HepG2 (cell line): ENCODE data around the gene TCTA. TPM values are rescaled to one million over a fixed set of nuclear protein-coding genes. Genes with fewer than 3 reads are reported as not detected.

Experiments used
- ARID4A ChIP-seq: sonication (generic); formaldehyde crosslinking; IDR thresholded peaks from 2 replicates; pipeline ENCODE4 v1.5.0; 2020; ENCODE audit warnings: mild to moderate bottlenecking, missing genetic modification reagents, borderline replicate concordance
- ATF4 ChIP-seq, 2 experiments: fragments of 450-650 bp in 1 of 2; sonication (generic) in 1 of 2; formaldehyde crosslinking; IDR thresholded peaks; 2 replicates each; pipeline versions ENCODE4 v1.5.0 to v1.8.0; 2020 to 2022; ENCODE audit warnings: mild to moderate bottlenecking in 1 of 2, missing genetic modification reagents in 1 of 2
- FOXJ3 ChIP-seq: sonication (generic); formaldehyde crosslinking; IDR thresholded peaks from 2 replicates; pipeline ENCODE4 v1.4.0; 2020; ENCODE audit warnings: missing genetic modification reagents, mild to moderate bottlenecking, borderline replicate concordance
- HMG20A ChIP-seq: IDR thresholded peaks from 2 replicates; pipeline ENCODE4 v1.6.1; 2016; ENCODE audit warnings: borderline replicate concordance
- KLF11 ChIP-seq: IDR thresholded peaks from 2 replicates; pipeline ENCODE4 v1.6.1; 2016; ENCODE audit warnings: missing compliant biosample characterization
- MBNL3 ChIP-seq: fragments of 250-450 bp; sonication (Bioruptor Pico); conservative IDR thresholded peaks from 2 replicates; pipeline ENCODE4 v1.8.0; 2022; ENCODE audit warnings: mild to moderate bottlenecking, inconsistent platforms
- ZBTB44 ChIP-seq: sonication (generic); formaldehyde crosslinking; IDR thresholded peaks from 2 replicates; pipeline ENCODE4 v1.4.0; 2020; ENCODE audit warnings: missing genetic modification reagents
- ZHX2 ChIP-seq, 2 experiments: sonication (generic) in 1 of 2; formaldehyde crosslinking in 1 of 2; IDR thresholded peaks; 2 replicates each; pipeline versions ENCODE4 v1.6.1 to v1.9.0; 2014 to 2022; ENCODE audit warnings: antibody characterized with exemption in 1 of 2, borderline replicate concordance in 1 of 2, inconsistent platforms in 1 of 2, low read depth in 1 of 2, missing genetic modification reagents in 1 of 2
- ZIK1 ChIP-seq: sonication (generic); formaldehyde crosslinking; IDR thresholded peaks from 2 replicates; pipeline ENCODE4 v1.5.0; 2020; ENCODE audit warnings: mild to moderate bottlenecking, low read depth, missing genetic modification reagents, borderline replicate concordance
- ZNF333 ChIP-seq: sonication (generic); formaldehyde crosslinking; IDR thresholded peaks from 2 replicates; pipeline ENCODE4 v1.4.0; 2020; ENCODE audit warnings: mild to moderate bottlenecking, missing genetic modification reagents, borderline replicate concordance
- ZNF841 ChIP-seq: sonication (generic); formaldehyde crosslinking; IDR thresholded peaks from 2 replicates; pipeline ENCODE4 v1.8.1; 2023; ENCODE audit warnings: missing genetic modification reagents, borderline replicate concordance
- polyA plus RNA-seq, 8 experiments: library from polyadenylated mRNA; depleted of rRNA in 3 of 8; stranded (reverse) in 7 of 8; unstranded in 1 of 8; fragments of >200 nt; fragmentation: Illumina TruSeq in 4 of 8; extraction: Trizol in 4 of 8; gene quantifications; 2 replicates each; pipeline versions ENCODE4 v1.2.1 to v1.2.3, GENCODE V29; 2011 to 2016; ENCODE audit warnings: low read depth in 4 of 8, missing spikeins in 1 of 8, mixed read lengths in 1 of 8; ENCODE audit not compliant: insufficient read depth in 1 of 8
- total RNA-seq, 5 experiments: library from RNA; depleted of rRNA; stranded (reverse); fragments of >200 nt; fragmentation: Illumina TruSeq; extraction: Trizol; gene quantifications; 2 replicates each; pipeline ENCODE4 v1.2.3, GENCODE V29; 2016; ENCODE audit warnings: low read depth in 1 of 5

The TCTA gene
- total and polyA plus RNA-seq, 2 of the 13 experiments (the other 11 are each of a cell fraction or from before 2014, with no cell fraction given): 8.3 to 13.2 TPM

DNA sequence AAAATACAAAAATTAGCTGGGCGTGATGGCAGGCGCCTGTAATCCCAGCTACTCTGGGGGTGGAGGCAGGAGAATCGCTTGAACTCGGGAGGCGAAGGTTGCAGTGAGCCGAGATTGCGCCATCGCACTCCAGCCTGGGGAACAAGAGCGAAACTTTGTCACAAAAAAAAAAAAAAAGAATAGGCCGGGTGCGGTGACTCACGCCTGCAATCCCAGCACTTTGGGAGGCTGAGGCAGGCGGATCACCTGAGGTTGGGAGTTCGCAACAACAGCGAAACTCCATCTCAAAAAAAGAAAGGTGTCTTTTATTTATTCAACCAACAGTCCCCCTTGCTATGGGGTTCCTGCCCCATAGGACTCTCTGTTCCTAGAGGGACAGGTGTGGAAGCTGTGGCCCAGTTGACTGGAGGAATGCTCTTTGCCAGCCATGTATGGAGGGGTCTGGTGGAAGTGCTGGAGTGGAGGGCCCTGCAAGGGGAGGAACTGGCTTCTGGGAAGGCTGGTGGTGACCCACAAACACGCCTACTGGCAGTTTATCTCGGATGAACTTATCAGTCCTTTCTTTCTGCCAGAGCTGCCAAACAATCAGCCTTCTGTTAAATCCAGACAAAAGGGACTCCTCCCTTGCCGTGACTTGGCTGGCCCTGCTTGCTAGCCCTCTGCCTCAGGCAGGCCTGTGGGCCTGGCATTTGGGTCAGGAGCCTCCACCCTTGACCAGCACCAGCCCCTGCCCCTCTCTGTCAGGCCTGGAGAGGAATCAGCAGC lies 53.2 kb downstream of the TCTA start (continued):
- TF ChIP-seq ZNF333 (CRISPR knock-in tag) (no peak), MBNL3 (CRISPR knock-in tag) (no peak), HMG20A (CRISPR knock-in tag) (no peak), ZBTB44 (no peak), ATF4 (CRISPR knock-in tag; IDR thresholded peaks at IDR 0.05) (no peak), ZIK1 (no peak), FOXJ3 (CRISPR knock-in tag) (no peak), ZHX2 (IDR thresholded peaks at IDR 0.05; ENCODE audit: low read depth) (no peak), ZHX2 (CRISPR knock-in tag; IDR thresholded peaks at IDR 0.05; ENCODE audit: borderline replicate concordance) (no peak), ZNF841 (CRISPR knock-in tag) (no peak), ARID4A (peak; percentile 54), KLF11 (CRISPR knock-in tag) (no peak)
